AG04450 (cell line): ENCODE measurements around the gene RAB7A. TPM values are rescaled to one million over a fixed set of nuclear protein-coding genes. Genes with fewer than 3 reads are reported as not detected.

Experiments used
- CTCF ChIA-PET: fragments of 300-600, 350-600 bp; formaldehyde crosslinking; extraction: SDS; loops from one replicate; lab custom pipeline; 2022; ENCODE audit warnings: antibody characterized with exemption, inconsistent platforms; lab: Charles Lee
- POLR2A ChIA-PET: fragments of 350-600 bp; formaldehyde crosslinking; extraction: SDS; loops from one replicate; lab custom pipeline; 2021; ENCODE audit warnings: antibody characterized with exemption, inconsistent platforms; lab: Yijun Ruan, JAX
- DNase-seq: peaks from one replicate; pipeline ENCODE4 v3.0.0-alpha.2; 2011; ENCODE audit warnings: low read depth, low spot score
- H3K27ac ChIP-seq: one replicate; pipeline ENCODE4 v1.5.1; 2012; ENCODE audit warnings: low read depth, low read length, control low read depth
- H3K27me3 ChIP-seq: one replicate; pipeline ENCODE4 v1.6.0; 2012; ENCODE audit warnings: low read length; ENCODE audit not compliant: control insufficient read depth, insufficient read depth
- H3K4me3 ChIP-seq: 2 replicates; pipeline ENCODE4 v1.5.1; 2011; ENCODE audit warnings: mild to moderate bottlenecking, low read depth, low read length, control low read depth
- H3K9me3 ChIP-seq: 2 replicates; pipeline ENCODE4 v1.5.1; 2012; ENCODE audit warnings: low read length; ENCODE audit not compliant: control insufficient read depth, insufficient read depth
- CTCF ChIP-seq: IDR thresholded peaks from 2 replicates; pipeline ENCODE4 v1.5.1; 2011; ENCODE audit warnings: low read depth, low read length, control low read depth, inconsistent platforms
- polyA plus RNA-seq: library from polyadenylated mRNA; depleted of rRNA; stranded (reverse); fragments of >200 nt; gene quantifications from 2 replicates; pipeline ENCODE4 v1.2.3, GENCODE V29; 2011

The RAB7A gene
- polyA plus RNA-seq, 1 experiment = 261 TPM

- H3K9me3 ChIP-seq = no peaks in the 10 kb centered on the region
- DNase-seq = no peak
- H3K27me3 ChIP-seq = peaks cover 10% of the 10 kb centered on the region
- H3K4me3 ChIP-seq = no peak overlapping the region
- no peak for TF ChIP-seq CTCF
- ChIA-PET CTCF (no interaction called here), POLR2A (no interaction called here)
- H3K27ac ChIP-seq = no peak overlapping the region
Measured at GRCh38 chr3:128720891-128721290, 5.1 kb upstream of the RAB7A start.

GRCh38 chr3:128723477-128723876 is 2.5 kb upstream of the RAB7A start:
- H3K27ac ChIP-seq = no peak overlapping the region
- no peak for TF ChIP-seq CTCF
- ChIA-PET POLR2A (no interaction called here), CTCF (interaction anchor here (0.7 kb wide), 1 partner anchor 43 kb away, joined by 8 read pairs; no protein-coding TSS in a partner anchor)
- DNase-seq = no peak
- H3K4me3 ChIP-seq = no peak overlapping the region
- no peaks in the 10 kb centered on the region for H3K9me3 ChIP-seq
- peaks cover 10% of the 10 kb centered on the region for H3K27me3 ChIP-seq

GRCh38 chr3:128725547-128726022 is 398 bp upstream of the RAB7A start:
- ChIA-PET POLR2A (interaction anchor here (0.6 to 2.3 kb wide), 2 partner anchors 30 to 45 kb away, joined by 4 to 17 read pairs; no protein-coding TSS in a partner anchor), CTCF (interaction anchor here (1.3 to 1.7 kb wide), 3 partner anchors 45 to 70 kb away, joined by 3 to 14 read pairs (median 4); no protein-coding TSS in a partner anchor)
- Histone ChIP-seq H3K9me3 (no peaks in the 10 kb centered on the region), H3K4me3 (no peak overlapping the region), H3K27me3 (peaks cover 10% of the 10 kb centered on the region), H3K27ac (peak overlapping the region; percentile 21)
- DNase-seq = no peak
- no peak for TF ChIP-seq CTCF

GRCh38 chr3:128727059-128727458 is 1.1 kb downstream of the RAB7A start:
- ChIA-PET CTCF (interaction anchor here (1.6 to 1.7 kb wide), 2 partner anchors 46 to 68 kb away, joined by 5 to 8 read pairs; no protein-coding TSS in a partner anchor), POLR2A (interaction anchor here (0.6 to 2.3 kb wide), 4 partner anchors 9 to 99 kb away, joined by 3 to 17 read pairs (median 7); no protein-coding TSS in a partner anchor)
- H3K9me3 ChIP-seq = no peaks in the 10 kb centered on the region
- H3K4me3 ChIP-seq = peak overlapping the region; percentile 95
- no peak for TF ChIP-seq CTCF
- DNase-seq = no peak
- H3K27me3 ChIP-seq = no peaks in the 10 kb centered on the region
- no peak overlapping the region for H3K27ac ChIP-seq

GRCh38 chr3:128727485-128727884 is 1.5 kb downstream of the RAB7A start:
- CTCF ChIA-PET = interaction anchor here (1.6 to 1.7 kb wide), 2 partner anchors 47 to 68 kb away, joined by 5 to 8 read pairs; no protein-coding TSS in a partner anchor
- no peaks in the 10 kb centered on the region for H3K27me3 ChIP-seq
- TF ChIP-seq CTCF = no peak
- POLR2A ChIA-PET = interaction anchor here (1.9 to 2.3 kb wide), 2 partner anchors 9 to 47 kb away, joined by 9 to 17 read pairs; no protein-coding TSS in a partner anchor
- no peak for DNase-seq
- H3K27ac ChIP-seq = no peak overlapping the region
- no peaks in the 10 kb centered on the region for H3K9me3 ChIP-seq
- H3K4me3 ChIP-seq = peak overlapping the region; percentile 95
